Endothelial cell of umbilical vein (primary cell): ENCODE results near the gene INHBC. TPM values are rescaled to one million over a fixed set of nuclear protein-coding genes. Genes with fewer than 3 reads are reported as not detected.

Experiments
- BruUV-seq: library from RNA; stranded (reverse); fragments of 400-500 nt; replicated peaks from 2 replicates; lab custom pipeline; 2021; lab: Mats Ljungman, UMichigan
- CTCF ChIA-PET: fragments of 300-600, 350-600 bp; sonication (Branson Sonifier 250); formaldehyde crosslinking; loops from one replicate; lab custom pipeline; 2021; ENCODE audit warnings: antibody characterized with exemption, inconsistent platforms; lab: Charles Lee
- POLR2A ChIA-PET: fragments of 300-600, 350-600 bp; sonication (Branson Sonifier 250); formaldehyde crosslinking; loops from one replicate; lab custom pipeline; 2021; ENCODE audit warnings: antibody characterized with exemption, inconsistent platforms; lab: Charles Lee
- DNase-seq: peaks from one replicate; pipeline ENCODE4 v3.0.0-alpha.2; 2011; ENCODE audit warnings: low read depth, low spot score
- FAIRE-seq: peaks from 2 replicates; lab custom pipeline; 2011; peaks lifted over from hg19 to GRCh38; lab: Jason Lieb, UNC
- H2AFZ ChIP-seq: 2 replicates; pipeline ENCODE4 v1.6.0; 2012; ENCODE audit warnings: low read depth, low read length, control low read depth, inconsistent platforms
- H3K27ac ChIP-seq: 2 replicates; pipeline ENCODE4 v1.5.1; 2011; ENCODE audit warnings: low read depth, mild to moderate bottlenecking, control low read depth, low read length, moderate library complexity; ENCODE audit not compliant: insufficient read depth
- H3K27me3 ChIP-seq, 2 experiments: 2 replicates each; pipeline versions ENCODE4 v1.6.0 to v1.6.1; 2011; ENCODE audit warnings: low read length in 2 of 2, mixed read lengths in 1 of 2; ENCODE audit not compliant: control insufficient read depth in 2 of 2, insufficient read depth in 2 of 2
- H3K36me3 ChIP-seq, 2 experiments: 2 replicates in 1 of 2; 3 replicates in 1 of 2; pipeline ENCODE4 v1.5.1; 2011; ENCODE audit warnings: low read length in 2 of 2, mild to moderate bottlenecking in 1 of 2, moderate library complexity in 1 of 2; ENCODE audit not compliant: control insufficient read depth in 2 of 2, insufficient read depth in 2 of 2; ENCODE audit errors: extremely low read depth in 1 of 2
- H3K4me1 ChIP-seq: 3 replicates; pipeline ENCODE4 v1.5.1; 2011; ENCODE audit warnings: mild to moderate bottlenecking, low read length; ENCODE audit not compliant: control insufficient read depth, insufficient read depth; ENCODE audit errors: extremely low read depth
- H3K4me2 ChIP-seq: 2 replicates; pipeline ENCODE4 v1.6.1; 2011; ENCODE audit warnings: low read length, control low read depth, mixed read lengths; ENCODE audit not compliant: insufficient read depth
- H3K4me3 ChIP-seq, 3 experiments: fragments of 200-600 bp in 1 of 3; sonication (generic), shearing (Covaris generic) in 1 of 3; replicated peaks in 1 of 3; 2 replicates each; pipeline ENCODE4 v1.5.1; 2011 to 2016; ENCODE audit warnings: control low read depth in 3 of 3, low read length in 3 of 3, mild to moderate bottlenecking in 2 of 3, inconsistent platforms in 1 of 3, low read depth in 1 of 3, moderate library complexity in 1 of 3; ENCODE audit not compliant: insufficient read depth in 1 of 3
- H3K79me2 ChIP-seq: 2 replicates; pipeline ENCODE4 v1.6.0; 2012; ENCODE audit warnings: low read length, inconsistent platforms; ENCODE audit not compliant: control insufficient read depth, insufficient read depth
- H3K9ac ChIP-seq: replicated peaks from 2 replicates; pipeline ENCODE3; 2011; ENCODE audit warnings: low read length, control low read depth; ENCODE audit not compliant: insufficient read depth; ENCODE audit errors: extremely low read depth
- H3K9me1 ChIP-seq: replicated peaks from 3 replicates; pipeline ENCODE4 v1.6.0; 2011; ENCODE audit warnings: mild to moderate bottlenecking, low read length; ENCODE audit not compliant: control insufficient read depth, insufficient read depth; ENCODE audit errors: extremely low read depth
- H3K9me3 ChIP-seq: replicated peaks from 2 replicates; pipeline ENCODE4 v1.5.1; 2012; ENCODE audit warnings: low read length, inconsistent platforms; ENCODE audit not compliant: control insufficient read depth, insufficient read depth
- H4K20me1 ChIP-seq: replicated peaks from 2 replicates; pipeline ENCODE3; 2011; ENCODE audit warnings: mild to moderate bottlenecking, low read length; ENCODE audit not compliant: control insufficient read depth, insufficient read depth; ENCODE audit errors: extremely low read depth
- EZH2 ChIP-seq: IDR thresholded peaks from 2 replicates; pipeline ENCODE4 v1.6.1; 2012; ENCODE audit warnings: borderline replicate concordance, low read depth, mild to moderate bottlenecking, moderate library complexity, low read length, inconsistent platforms; ENCODE audit not compliant: severe bottlenecking
- FOS ChIP-seq: IDR thresholded peaks from 2 replicates; pipeline ENCODE4 v1.6.1; 2011; ENCODE audit warnings: mild to moderate bottlenecking, low read length, moderate library complexity, borderline replicate concordance; ENCODE audit not compliant: insufficient read depth
- GATA2 ChIP-seq: IDR thresholded peaks from 2 replicates; pipeline ENCODE4 v1.7.0; 2011; ENCODE audit warnings: low read depth, mild to moderate bottlenecking, moderate library complexity, mixed read lengths, low read length; ENCODE audit not compliant: insufficient read length, insufficient read depth
- JUN ChIP-seq: IDR thresholded peaks from 2 replicates; pipeline ENCODE4 v1.6.1; 2011; ENCODE audit warnings: borderline replicate concordance, low read depth; ENCODE audit not compliant: insufficient read length, insufficient read depth
- MYC ChIP-seq: IDR thresholded peaks from one replicate; pipeline ENCODE4 v1.6.1; 2011; ENCODE audit warnings: mild to moderate bottlenecking, low read depth, low read length
- POLR2A ChIP-seq: IDR thresholded peaks from 2 replicates; pipeline ENCODE4 v1.6.1; 2012; ENCODE audit warnings: low read depth, mild to moderate bottlenecking, control low read depth, low read length
- POLR2AphosphoS5 ChIP-seq: IDR thresholded peaks from 2 replicates; pipeline ENCODE4 v1.6.1; 2012; ENCODE audit warnings: low read depth, mild to moderate bottlenecking, control low read depth, low read length, moderate library complexity; ENCODE audit not compliant: insufficient read depth
- dilution Hi-C: fragments of 300-500 bp; cut with MboI; formaldehyde crosslinking; loops from one replicate; pipeline ENCODE4 v1.15.0; 2019; ENCODE audit warnings: low sequenced_read_pairs; ENCODE audit not compliant: extremely low pct_ligation_motif_present
- intact Hi-C: fragments of 100-400 bp; cut with micrococcal nuclease; formaldehyde crosslinking; loops from one replicate; pipeline ENCODE4 v1.10.0; 2022
- polyA plus RNA-seq, 4 experiments: library from polyadenylated mRNA; depleted of rRNA in 3 of 4; stranded (reverse) in 3 of 4; unstranded in 1 of 4; fragments of >200 nt; gene quantifications; 2 replicates each; pipeline versions ENCODE4 v1.2.1 to v1.2.3, GENCODE V29; 2011 to 2012; ENCODE audit warnings: missing spikeins in 1 of 4
- total RNA-seq: library from RNA; stranded (reverse); gene quantifications from 2 replicates; pipeline ENCODE4 v1.2.3, GENCODE V29; 2021
- TF ChIP-seq, protein P1 (sequence below): IDR thresholded peaks from 2 replicates; pipeline ENCODE4 v1.6.1; 2011; ENCODE audit not compliant: insufficient read depth, insufficient read length
- TF ChIP-seq, protein P2 (sequence below), 2 donors: IDR thresholded peaks; 1 replicate in 1 of 2; 2 replicates in 1 of 2; pipeline ENCODE4 v1.5.1; 2011; ENCODE audit warnings: low read length in 2 of 2, mild to moderate bottlenecking in 2 of 2, moderate library complexity in 2 of 2, control low read depth in 1 of 2, inconsistent platforms in 1 of 2, low read depth in 1 of 2; ENCODE audit not compliant: insufficient read depth in 1 of 2; ENCODE audit errors: extremely low read depth in 1 of 2

INHBC gene
- total and polyA plus RNA-seq, 2 donors (not counting 3 experiments of a cell fraction or from before 2014, with no cell fraction given) = not detected

DNA sequence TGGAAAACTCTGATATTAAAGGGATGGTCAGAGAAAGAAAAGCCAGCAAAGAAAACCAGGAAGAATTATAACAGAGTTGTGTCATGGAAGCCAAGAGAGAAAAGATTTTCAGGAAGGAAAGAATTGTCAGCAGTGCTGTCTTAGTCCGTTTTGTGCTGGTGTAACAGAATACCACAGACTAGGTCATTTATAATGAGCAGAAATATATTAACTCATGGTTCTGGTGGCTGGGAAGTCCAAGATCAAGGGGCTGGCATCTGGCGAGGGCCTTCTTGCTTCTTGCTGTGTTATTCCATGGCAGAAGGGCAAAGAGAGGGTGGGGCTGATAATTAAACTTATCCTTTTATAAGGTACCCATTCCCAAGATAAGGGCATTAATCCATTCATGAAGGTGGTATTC is 14.1 kb downstream of the INHBC start:
- no peak for FAIRE-seq
- POLR2A ChIA-PET = no interaction called here
- no peaks in the 10 kb centered on the region for H3K9me3 ChIP-seq
- no TSS peak for BruUV-seq
- no peaks in the 10 kb centered on the region for H3K27me3 ChIP-seq
- H3K79me2 ChIP-seq = no peaks in the 10 kb centered on the region
- H2AFZ ChIP-seq = no peak overlapping the region
- dilution Hi-C loops (no loop called here), intact Hi-C loops (no loop called here)
- CTCF ChIA-PET = interaction anchor here (0.6 to 1.5 kb wide), 4 partner anchors 14 to 141 kb away, joined by 3 to 5 read pairs (median 4); no protein-coding TSS in a partner anchor
- no peak overlapping the region for H3K4me3 ChIP-seq
- no peaks in the 10 kb centered on the region for H3K36me3 ChIP-seq
- H3K4me1 ChIP-seq = peaks cover 3% of the 10 kb centered on the region
- no peak overlapping the region for H3K9ac ChIP-seq
- no peak for TF ChIP-seq POLR2A
- TF ChIP-seq, protein P1, sequence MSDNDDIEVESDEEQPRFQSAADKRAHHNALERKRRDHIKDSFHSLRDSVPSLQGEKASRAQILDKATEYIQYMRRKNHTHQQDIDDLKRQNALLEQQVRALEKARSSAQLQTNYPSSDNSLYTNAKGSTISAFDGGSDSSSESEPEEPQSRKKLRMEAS = no peak
- TF ChIP-seq, protein P2, sequence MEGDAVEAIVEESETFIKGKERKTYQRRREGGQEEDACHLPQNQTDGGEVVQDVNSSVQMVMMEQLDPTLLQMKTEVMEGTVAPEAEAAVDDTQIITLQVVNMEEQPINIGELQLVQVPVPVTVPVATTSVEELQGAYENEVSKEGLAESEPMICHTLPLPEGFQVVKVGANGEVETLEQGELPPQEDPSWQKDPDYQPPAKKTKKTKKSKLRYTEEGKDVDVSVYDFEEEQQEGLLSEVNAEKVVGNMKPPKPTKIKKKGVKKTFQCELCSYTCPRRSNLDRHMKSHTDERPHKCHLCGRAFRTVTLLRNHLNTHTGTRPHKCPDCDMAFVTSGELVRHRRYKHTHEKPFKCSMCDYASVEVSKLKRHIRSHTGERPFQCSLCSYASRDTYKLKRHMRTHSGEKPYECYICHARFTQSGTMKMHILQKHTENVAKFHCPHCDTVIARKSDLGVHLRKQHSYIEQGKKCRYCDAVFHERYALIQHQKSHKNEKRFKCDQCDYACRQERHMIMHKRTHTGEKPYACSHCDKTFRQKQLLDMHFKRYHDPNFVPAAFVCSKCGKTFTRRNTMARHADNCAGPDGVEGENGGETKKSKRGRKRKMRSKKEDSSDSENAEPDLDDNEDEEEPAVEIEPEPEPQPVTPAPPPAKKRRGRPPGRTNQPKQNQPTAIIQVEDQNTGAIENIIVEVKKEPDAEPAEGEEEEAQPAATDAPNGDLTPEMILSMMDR (IDR thresholded peaks at IDR 0.05; ENCODE audit: extremely low read depth in 1 of 2, insufficient read depth in 1 of 2, low read depth in 1 of 2, low read length in 2 of 2) = no peak
- no peak for TF ChIP-seq GATA2
- TF ChIP-seq FOS = no peak
- TF ChIP-seq POLR2AphosphoS5 = no peak
- TF ChIP-seq MYC = no peak
- TF ChIP-seq JUN = no peak
- TF ChIP-seq EZH2 = no peak
- H3K27ac ChIP-seq = no peak overlapping the region
- no peaks in the 10 kb centered on the region for H3K9me1 ChIP-seq
- H4K20me1 ChIP-seq = no peaks in the 10 kb centered on the region
- H3K4me2 ChIP-seq = no peak overlapping the region
- no peak for DNase-seq
